IMR-90 (cell line): ENCODE results near the gene ZBTB46.

ENCODE experiments used
- CEBPB ChIP-seq: IDR thresholded peaks from 2 replicates; pipeline ENCODE4 v1.6.1; 2012; ENCODE audit warnings: low read depth, low read length, improper control_type of control experiment
- CTCF ChIP-seq: conservative IDR thresholded peaks from 2 replicates; pipeline ENCODE4 v1.5.1; 2012; ENCODE audit warnings: mild to moderate bottlenecking, low read depth, low read length, improper control_type of control experiment
- ELK1 ChIP-seq: fragments of 150-350 bp; IDR thresholded peaks from 2 replicates; pipeline ENCODE4 v1.6.1; 2016; ENCODE audit warnings: low read depth, mild to moderate bottlenecking, low read length, moderate library complexity, borderline replicate concordance
- MAFK ChIP-seq: IDR thresholded peaks from 2 replicates; pipeline ENCODE4 v1.6.1; 2012; ENCODE audit warnings: low read depth, low read length, improper control_type of control experiment
- POLR2A ChIP-seq: IDR thresholded peaks from 2 replicates; pipeline ENCODE4 v1.6.1; 2012; ENCODE audit warnings: mild to moderate bottlenecking, low read depth, low read length
- SMC3 ChIP-seq: fragments of 150-350 bp; IDR thresholded peaks from 2 replicates; pipeline ENCODE4 v1.6.1; 2016; ENCODE audit warnings: low read depth, mild to moderate bottlenecking, antibody characterized with exemption, low read length, moderate library complexity
- TF ChIP-seq, protein P1 (sequence below): fragments of 150-350 bp; IDR thresholded peaks from 2 replicates; pipeline ENCODE4 v1.6.1; 2017; ENCODE audit warnings: mild to moderate bottlenecking, antibody characterized with exemption, low read length, low read depth

DNA sequence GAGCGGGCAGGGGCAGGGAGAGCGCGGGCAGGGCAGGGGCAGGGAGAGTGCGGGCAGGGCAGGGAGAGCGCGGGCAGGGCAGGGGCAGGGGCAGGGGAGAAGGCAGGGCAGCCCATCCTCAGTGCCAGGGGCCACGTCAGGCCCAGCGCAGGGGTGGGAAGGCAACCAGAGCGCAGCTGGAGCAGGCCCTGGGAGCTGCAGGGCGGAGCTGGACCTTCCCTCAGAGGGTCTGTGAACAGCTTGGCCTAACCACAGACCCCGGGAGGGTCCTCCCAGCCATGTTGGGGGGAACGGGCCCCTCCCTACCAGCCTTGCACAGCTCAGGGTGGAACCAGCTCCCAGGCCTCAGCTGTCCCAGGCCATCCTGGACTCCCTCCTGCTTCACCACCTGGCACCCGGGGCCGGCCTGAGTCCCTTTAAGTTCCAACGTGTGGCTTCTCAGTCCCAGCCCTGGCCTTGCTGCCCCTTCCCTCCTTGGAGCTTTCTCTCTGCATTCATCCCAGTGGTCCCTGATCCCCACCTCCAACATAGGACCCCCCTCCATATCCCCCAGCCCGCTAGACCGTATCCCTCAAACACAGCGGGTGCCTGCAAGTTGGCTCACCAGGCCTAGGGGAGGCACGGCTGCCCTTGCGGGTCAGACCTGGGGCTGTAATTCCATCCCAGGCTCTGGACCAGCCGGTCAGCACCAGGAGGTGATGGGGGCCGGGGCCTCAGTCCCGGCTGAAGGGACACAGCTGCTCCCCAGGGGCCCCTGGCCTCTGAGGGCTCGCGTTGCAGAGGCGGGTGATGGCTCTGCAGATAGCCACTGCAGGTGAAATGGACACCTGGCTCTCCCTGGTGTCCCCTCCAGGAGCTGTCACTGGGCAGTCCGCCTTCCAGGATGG is 5.6 kb upstream of the ZBTB46 start:
- TF ChIP-seq CTCF = no peak
- TF ChIP-seq, protein P1, sequence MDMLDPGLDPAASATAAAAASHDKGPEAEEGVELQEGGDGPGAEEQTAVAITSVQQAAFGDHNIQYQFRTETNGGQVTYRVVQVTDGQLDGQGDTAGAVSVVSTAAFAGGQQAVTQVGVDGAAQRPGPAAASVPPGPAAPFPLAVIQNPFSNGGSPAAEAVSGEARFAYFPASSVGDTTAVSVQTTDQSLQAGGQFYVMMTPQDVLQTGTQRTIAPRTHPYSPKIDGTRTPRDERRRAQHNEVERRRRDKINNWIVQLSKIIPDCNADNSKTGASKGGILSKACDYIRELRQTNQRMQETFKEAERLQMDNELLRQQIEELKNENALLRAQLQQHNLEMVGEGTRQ = no peak
- no peak for TF ChIP-seq SMC3
- no peak for TF ChIP-seq CEBPB
- no peak for TF ChIP-seq POLR2A
- TF ChIP-seq ELK1 = no peak
- TF ChIP-seq MAFK = no peak
